ENCODE data around the gene ZBTB49.

DNA sequence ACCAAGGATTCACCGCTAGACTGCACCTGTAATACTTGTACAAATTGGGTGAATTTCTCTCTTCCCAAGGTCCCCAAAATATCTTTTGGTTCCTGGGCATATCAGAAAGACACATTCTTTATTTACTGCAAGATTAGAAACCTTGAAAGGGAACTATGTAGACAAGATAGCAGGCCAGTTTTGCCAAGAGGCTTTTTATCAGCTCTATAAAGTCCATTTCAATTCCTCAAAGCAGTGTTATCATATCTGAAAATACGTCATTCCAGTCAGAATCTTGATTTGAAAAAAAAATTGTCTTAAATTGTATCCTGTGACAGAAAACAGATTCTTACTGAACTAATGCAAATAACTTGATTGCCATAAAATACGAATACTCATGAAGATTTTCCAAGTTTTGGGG is 59.8 kb downstream of the ZBTB49 start:
- TF ChIP-seq, protein P1, sequence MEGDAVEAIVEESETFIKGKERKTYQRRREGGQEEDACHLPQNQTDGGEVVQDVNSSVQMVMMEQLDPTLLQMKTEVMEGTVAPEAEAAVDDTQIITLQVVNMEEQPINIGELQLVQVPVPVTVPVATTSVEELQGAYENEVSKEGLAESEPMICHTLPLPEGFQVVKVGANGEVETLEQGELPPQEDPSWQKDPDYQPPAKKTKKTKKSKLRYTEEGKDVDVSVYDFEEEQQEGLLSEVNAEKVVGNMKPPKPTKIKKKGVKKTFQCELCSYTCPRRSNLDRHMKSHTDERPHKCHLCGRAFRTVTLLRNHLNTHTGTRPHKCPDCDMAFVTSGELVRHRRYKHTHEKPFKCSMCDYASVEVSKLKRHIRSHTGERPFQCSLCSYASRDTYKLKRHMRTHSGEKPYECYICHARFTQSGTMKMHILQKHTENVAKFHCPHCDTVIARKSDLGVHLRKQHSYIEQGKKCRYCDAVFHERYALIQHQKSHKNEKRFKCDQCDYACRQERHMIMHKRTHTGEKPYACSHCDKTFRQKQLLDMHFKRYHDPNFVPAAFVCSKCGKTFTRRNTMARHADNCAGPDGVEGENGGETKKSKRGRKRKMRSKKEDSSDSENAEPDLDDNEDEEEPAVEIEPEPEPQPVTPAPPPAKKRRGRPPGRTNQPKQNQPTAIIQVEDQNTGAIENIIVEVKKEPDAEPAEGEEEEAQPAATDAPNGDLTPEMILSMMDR (IDR thresholded peaks at IDR 0.05): no peak
- TF ChIP-seq EZH2 (IDR thresholded peaks at IDR 0.05; ENCODE audit: borderline replicate concordance, insufficient read depth, low read depth, low read length, poor library complexity, severe bottlenecking): no peak
